GM11168 (cell line): ENCODE data around the gene AQP12B.
"Not testable (repeated sequence)": the region's sequence is repeated elsewhere in the genome, so short reads cannot be mapped to it uniquely, and the experiment has no call there.

Experiments used
- in situ Hi-C: fragments of 300-500 bp; cut with MboI; formaldehyde crosslinking; loops from one replicate; pipeline ENCODE4 v1.12.0; 2022; ENCODE audit warnings: low sequenced_read_pairs; ENCODE audit not compliant: unreplicated experiment

The AQP12B gene

GRCh38 chr2:240702640-240703011 lies 19.9 kb upstream of the AQP12B start:
- in situ Hi-C loops, result no loop called here

GRCh38 chr2:240701736-240702639 lies 19.3 kb upstream of the AQP12B start:
- in situ Hi-C loops, result no loop called here

GRCh38 chr2:240701091-240701735 lies 18.5 kb upstream of the AQP12B start:
- in situ Hi-C loops, result no loop called here

- in situ Hi-C loops, result not testable (repeated sequence)
Observed at GRCh38 chr2:240700616-240701015, 17.9 kb upstream of the AQP12B start.

DNA sequence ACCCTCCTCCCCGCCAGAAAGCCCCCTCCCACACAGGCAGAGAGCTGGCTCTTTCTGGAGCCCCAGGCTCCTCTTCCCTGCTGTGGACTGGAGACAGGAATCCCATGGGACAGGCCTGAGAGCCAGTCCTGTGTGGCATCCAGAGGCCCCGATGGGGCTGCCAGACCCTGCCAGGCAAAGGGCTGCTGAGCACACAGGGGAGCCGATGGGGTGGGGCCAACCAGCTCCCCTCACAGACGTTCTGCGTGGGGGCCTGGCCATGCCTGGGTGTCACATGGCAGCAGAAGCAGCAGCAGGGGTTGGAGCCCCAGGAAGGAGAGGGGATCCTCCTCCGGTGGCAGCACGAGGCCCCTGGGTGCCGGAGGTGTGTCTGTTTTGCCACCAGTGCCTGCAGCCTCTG lies 17.1 kb upstream of the AQP12B start:
- in situ Hi-C loops, result not testable (repeated sequence)

GRCh38 chr2:240698852-240699561 lies 16.3 kb upstream of the AQP12B start:
- in situ Hi-C loops, result not testable (repeated sequence)

GRCh38 chr2:240696469-240696868 lies 13.8 kb upstream of the AQP12B start:
- in situ Hi-C loops, result not testable (repeated sequence)

DNA sequence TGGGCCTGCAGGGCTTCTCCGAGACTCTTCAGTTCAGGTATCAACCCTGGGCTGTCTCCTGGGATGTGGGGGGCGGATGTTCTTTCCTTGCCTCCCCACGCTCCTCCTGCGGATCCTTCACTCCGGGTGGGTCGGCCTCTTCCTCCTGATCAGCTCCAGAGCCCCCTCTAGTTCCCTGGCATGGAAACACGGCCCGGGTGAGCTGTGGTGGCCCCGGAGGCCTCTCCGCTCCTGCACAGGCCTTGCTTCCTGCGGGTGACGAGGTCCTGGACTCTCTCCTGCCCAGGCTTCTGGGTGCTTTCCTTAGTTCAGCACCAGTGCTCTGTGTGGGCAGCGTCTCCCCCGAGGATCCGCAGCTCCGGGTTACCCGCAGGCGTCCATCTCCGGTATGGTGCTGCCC lies 12.9 kb upstream of the AQP12B start:
- in situ Hi-C loops, result not testable (repeated sequence)

DNA sequence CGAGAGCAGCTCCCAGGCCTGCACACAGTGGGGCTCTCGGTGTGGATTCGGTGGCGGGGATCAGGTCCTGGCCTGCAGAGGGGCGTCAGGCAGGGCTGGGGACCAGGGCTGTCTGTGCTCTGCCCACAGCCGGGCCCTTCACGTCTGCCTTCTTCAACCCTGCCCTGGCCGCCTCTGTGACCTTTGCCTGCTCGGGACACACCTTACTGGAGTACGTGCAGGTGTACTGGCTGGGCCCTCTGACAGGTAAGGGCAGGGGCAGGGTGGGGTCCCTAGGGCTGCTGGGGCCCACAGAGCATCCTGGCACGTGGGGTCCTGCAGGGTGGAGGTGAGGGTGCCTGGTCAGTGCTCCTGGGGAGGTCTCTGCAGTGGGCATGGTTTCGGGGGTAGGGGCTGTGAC lies 11.6 kb upstream of the AQP12B start:
- in situ Hi-C loops, result not testable (repeated sequence)

DNA sequence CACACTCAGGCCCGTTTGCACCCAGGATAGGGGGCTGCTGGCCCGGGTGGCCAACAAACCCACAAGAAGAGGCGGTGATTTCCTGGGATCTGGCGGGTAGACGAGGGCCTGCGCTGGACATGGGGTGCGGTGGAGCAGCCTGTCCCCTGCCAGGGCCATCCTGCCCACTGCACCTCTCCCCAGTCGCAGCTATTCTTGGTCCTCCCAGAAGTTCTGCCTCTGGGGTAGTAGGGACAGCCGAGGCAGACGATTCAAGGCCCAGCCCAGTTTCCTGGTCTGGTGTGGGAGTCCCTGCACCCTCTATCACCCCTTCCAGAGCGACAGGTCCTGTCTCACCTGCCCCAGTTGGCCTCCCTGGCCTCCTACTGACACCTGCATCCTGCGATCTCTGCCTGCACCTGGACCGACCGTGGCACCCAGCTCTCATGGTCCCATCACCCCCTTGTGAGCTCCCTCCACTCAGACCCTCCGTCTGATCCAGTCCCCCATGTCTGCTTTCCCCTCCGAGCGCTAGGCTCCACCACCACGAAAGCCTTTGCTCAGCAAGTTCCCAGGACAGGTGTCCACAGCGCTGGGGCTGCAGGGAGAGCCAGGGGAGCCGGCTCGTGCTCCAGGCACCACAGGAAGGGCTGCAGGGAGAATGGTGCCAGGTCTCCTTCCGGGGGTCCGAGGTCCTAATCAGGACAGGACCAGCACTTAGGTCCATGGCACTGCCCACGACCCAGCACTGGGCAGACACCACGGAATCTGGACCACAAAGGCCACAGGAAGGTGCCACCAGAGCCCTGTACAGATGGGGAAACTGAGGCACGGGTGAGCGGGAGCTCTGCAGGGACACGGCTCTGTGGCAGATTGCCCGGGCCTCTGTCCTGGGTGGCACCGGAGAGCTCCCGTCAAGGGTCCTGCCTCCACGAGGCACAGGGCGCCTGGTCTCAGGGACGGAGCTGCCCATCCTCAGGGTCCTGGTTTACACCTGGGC lies 10.2 kb upstream of the AQP12B start:
- in situ Hi-C loops, result not testable (repeated sequence)

GRCh38 chr2:240691631-240692420 lies 9.1 kb upstream of the AQP12B start, which contains the start of gene AQP12A:
Gene AQP12A (plus strand): TSS chr2:240691866. CDS start chr2:240691914, 48 bp downstream.
- in situ Hi-C loops, result not testable (repeated sequence)

DNA sequence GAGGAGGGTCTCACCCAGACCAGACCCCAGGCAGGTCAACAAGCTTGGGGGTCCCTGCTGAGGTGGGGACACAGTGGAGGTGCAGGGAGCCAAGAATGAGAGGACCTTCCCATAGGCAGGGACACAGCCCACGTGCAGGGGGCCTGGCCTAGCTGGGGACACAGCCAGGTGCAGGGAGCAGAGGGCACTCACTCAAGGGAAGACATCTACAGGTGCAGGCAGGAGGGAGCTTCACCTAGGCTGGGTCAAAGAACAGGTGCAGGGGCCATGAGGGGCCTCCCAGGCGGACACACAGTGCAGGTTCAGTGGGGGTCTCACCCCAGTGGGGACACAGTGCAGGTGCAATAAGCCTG lies 8.4 kb upstream of the AQP12B start:
- in situ Hi-C loops, result not testable (repeated sequence)

DNA sequence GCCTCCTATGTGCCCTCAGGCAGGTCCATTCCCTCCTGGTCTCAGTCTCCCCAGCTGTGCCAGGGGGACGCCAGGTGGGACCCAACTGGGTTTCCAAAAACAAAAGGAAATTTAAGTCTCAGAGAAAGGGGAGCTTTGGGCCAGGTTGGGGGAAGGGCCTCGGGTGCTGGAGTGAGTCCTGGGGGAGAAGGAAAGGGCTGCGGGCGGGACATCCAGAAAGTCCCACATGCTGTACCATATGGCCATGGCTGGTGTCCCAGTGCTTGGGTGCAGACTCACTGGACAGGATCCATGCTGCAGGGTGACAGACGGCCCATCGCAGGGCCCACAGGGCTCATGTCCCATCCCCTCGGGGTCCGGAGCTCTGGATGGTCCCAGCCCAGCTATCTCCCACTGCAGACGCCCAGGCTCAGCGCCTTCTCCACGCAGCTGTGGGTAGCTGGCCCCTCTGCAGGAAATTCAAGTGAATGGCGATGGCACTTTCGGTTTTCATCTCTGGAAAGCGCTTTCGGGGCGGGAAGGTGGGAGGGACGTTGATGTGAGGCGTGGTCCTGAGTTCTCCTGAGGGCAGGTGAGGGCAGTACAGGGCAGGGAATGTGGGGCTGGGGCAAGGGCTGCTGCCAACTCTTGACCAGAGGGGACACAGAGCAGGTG lies 7.9 kb upstream of the AQP12B start:
- in situ Hi-C loops, result not testable (repeated sequence)

DNA sequence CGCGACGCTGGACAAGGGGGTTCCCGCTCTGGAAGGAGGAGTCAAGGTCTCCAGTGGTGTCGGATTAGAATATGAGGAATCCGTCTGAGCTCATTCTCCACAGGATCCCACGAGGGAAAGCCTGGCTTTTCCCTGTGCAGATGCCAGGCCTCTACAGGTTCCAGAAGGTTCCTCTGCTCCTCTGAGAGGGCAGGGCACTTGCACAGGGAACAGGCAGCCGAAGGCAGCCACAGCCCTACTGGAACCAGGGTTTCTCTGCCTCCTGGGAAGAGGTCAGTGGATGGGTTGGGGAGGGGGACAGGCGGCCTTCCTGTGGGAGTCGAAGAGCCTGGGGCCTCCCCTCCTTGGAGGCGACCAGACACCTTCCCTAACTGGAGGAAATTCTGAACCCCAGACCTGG lies 7.3 kb upstream of the AQP12B start:
- in situ Hi-C loops, result no loop called here

- in situ Hi-C loops, result no loop called here
Observed at GRCh38 chr2:240688553-240688919, 5.9 kb upstream of the AQP12B start.

GRCh38 chr2:240687741-240688552 lies 5.3 kb upstream of the AQP12B start:
- in situ Hi-C loops, result no loop called here

- in situ Hi-C loops, result no loop called here
Observed at GRCh38 chr2:240687045-240687740, 4.5 kb upstream of the AQP12B start.
